Hematopoietic multipotent progenitor cell treated with erythropoietin and hydrocortisone succinate and interleukin-3 and kit ligand, for 6 days (in vitro differentiated cells): ENCODE results near the gene FAM167B.

ENCODE experiments used
- DNase-seq: peaks from one replicate; pipeline ENCODE4 v3.0.0-alpha.2; 2015

Gene FAM167B

GRCh38 chr1:32246888-32247273 lies at the start of gene FAM167B:
Gene FAM167B, plus strand, starts transcription at chr1:32247222. Its CDS starts 200 bp downstream, at chr1:32247422.
- DNase-seq: no peak

GRCh38 chr1:32197837-32198236 lies 49.2 kb upstream of the FAM167B start:
- DNase-seq: no peak

DNA sequence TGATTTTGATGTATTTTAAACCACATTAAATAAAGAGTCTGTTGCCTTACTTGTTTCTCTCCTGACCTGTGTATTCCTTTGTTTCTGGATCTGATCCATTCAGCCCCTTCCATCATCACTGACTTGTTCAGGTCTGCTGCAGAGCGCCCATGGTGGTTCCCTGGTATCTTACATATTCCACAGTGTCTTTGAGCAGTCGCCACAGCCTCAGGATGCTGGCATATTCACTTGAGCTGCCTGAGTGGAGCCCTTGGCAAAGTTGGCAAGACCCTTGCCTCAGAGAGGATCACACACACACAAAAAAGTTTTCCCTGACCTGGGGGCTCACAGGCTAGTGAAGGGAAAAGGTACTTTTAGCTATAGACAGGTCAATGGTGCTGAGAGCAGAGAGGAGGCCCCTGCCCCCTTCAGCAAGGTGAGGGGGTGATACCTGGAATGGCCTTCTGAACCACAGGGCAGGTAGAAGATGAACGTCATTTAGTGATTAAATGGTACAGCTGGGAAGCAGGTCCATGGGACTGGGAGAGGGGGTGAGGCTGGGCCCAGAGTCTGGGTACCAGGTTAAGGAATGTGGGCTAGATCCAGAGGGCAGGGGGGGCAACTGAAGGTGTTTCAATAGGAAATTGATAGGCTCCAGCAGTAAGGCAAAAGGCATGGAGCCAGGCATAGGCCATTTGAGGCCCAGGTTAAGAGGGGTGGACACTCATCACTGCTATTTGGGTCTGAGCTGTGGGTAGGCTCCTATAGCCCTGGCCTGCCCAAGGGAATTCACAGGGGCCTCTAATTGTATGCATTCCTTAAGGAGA lies 48.6 kb upstream of the FAM167B start:
- DNase-seq: no peak

GRCh38 chr1:32199043-32199716 lies 47.8 kb upstream of the FAM167B start:
- no peak for DNase-seq

GRCh38 chr1:32199717-32200072 lies 47.3 kb upstream of the FAM167B start:
- DNase-seq: no peak

DNA sequence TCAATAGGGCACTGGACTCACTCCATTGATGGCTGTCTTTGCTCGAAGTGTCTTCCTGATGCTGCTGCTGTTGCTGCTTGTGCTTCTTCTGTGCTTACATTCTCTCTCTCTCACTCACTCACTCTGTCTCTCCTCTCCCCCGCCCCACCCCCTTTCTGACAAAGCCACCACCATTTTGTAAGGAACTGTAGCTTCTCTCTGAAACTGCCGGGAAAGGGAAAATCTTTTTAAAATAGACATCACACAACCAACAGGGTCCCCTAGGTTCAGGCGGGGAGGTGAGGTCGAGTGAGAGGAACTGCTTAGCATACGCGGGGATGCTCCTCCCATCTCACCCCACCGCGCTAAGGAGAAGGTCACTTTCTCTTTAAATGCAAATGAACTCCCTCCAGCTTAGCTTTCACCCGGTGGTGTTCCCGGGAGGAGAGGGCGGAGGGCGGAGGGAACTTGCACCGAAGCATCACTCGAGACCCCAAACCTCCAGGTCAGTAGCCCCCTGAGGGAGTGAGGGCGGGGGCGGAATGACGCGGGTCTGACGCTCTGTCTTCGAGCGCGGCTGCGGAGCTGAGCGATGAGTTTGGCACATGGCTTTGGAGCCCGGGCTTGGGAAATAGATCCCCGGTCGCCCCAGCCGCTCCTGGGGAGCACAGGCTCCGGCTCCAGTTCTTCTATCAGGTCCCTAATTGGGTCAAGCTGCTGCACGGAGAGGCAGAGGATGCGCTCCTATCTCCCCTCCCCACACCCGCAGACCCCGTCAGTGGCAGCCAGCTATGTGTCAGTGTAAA lies 46.6 kb upstream of the FAM167B start, which contains the start of gene CCDC28B:
CCDC28B (plus strand) TSS at position 370 of the 785 bp plus-strand sequence. CDS start 1,341 bp downstream, outside the sequence.
- peak; percentile 67 for DNase-seq

DNA sequence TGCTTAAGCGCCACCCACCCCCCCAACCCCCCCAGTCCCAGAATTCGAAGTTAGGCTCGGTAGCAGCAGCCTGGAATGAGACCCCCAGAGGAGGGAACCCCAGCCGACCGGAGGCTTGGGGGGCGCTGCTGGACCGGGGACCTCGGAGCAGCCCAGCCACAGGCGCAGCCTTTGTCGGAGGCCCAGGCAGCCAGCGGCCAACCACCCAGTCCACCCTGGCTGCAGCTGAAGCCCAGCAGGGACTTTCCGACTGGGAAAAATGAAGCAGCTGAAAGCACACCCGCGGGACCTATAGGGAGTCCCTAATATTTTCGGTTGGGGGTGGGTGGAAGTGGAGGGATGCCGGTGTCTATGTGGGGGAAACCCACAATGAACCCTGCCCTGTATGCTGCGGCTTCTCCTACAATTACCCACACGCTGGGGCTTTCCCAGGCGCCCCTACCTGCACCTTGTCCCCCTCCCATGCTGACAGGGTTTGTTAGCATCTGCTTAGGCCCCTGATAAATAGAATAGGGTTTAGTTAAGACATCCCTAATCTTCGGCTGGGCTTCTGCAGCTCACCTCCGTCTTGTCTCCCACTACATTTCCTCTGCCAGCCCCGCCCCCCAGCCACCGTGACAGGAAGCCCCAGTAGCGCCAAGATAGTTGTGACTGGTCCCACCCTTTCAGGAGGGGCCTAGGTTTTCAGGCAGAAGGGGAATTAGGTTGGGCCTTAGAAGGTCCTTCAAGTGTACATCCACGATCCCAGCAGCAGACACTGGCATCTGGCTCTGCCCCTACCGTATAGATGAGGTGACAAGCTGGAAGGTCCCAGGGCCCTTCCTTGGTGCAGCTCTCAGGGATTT lies 45.8 kb upstream of the FAM167B start:
- peak; percentile 95 for DNase-seq

- no peak for DNase-seq
Measured at GRCh38 chr1:32204943-32205361, 42.1 kb upstream of the FAM167B start.

- peak; percentile 93 for DNase-seq
Measured at GRCh38 chr1:32205401-32206370, 41.3 kb upstream of the FAM167B start, which contains the start of gene IQCC. Gene IQCC, plus strand, starts transcription at chr1:32205671. Its CDS starts 11 bp downstream, at chr1:32205682.

DNA sequence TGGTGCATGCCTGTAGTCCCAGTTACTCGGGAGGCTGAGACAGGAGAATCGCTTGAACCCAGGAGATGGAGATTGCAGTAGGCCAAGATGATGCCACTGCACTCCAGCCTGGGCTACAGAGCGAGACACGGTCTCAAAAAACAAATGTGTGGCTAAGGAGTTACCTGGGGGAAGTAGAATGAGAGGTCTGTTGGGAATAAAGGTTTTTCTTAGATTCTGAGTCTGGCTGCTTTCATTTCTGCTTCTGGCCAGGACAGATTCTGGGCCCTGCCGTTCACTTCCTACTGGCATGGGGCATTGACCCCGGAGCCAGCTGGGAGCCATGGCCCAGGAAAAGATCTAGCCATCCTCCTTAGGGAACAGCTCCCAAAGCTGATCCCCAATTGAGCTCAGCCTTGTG lies 38.6 kb upstream of the FAM167B start:
- no peak for DNase-seq

DNA sequence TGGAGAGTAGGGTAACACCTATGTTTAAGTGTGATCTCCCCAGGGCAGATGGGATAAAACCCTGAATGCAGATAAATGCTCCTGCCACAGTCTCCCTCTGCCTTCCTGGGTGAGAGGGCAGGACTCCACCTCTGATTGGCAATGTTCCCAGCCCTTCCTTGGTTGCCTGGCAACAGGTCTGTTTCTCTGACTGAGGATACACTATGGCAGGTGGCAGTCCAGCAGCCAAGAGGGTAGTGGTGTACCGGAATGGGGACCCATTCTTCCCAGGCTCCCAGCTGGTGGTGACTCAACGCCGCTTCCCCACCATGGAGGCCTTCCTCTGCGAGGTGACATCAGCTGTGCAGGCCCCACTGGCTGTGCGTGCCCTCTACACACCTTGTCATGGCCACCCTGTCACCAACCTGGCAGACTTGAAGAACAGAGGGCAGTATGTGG lies 38.1 kb upstream of the FAM167B start, which contains the start of gene DCDC2B:
DCDC2B (plus strand) TSS at position 199 of the 438 bp plus-strand sequence; CDS start at position 204, 5 bp downstream.
- DNase-seq: peak; percentile 88

GRCh38 chr1:32215629-32216480 lies 31.2 kb upstream of the FAM167B start:
- DNase-seq: peak; percentile 85

- DNase-seq: no peak
Measured at GRCh38 chr1:32216566-32216965, 30.5 kb upstream of the FAM167B start.

- DNase-seq: no peak
Measured at GRCh38 chr1:32219022-32219421, 28.0 kb upstream of the FAM167B start.

DNA sequence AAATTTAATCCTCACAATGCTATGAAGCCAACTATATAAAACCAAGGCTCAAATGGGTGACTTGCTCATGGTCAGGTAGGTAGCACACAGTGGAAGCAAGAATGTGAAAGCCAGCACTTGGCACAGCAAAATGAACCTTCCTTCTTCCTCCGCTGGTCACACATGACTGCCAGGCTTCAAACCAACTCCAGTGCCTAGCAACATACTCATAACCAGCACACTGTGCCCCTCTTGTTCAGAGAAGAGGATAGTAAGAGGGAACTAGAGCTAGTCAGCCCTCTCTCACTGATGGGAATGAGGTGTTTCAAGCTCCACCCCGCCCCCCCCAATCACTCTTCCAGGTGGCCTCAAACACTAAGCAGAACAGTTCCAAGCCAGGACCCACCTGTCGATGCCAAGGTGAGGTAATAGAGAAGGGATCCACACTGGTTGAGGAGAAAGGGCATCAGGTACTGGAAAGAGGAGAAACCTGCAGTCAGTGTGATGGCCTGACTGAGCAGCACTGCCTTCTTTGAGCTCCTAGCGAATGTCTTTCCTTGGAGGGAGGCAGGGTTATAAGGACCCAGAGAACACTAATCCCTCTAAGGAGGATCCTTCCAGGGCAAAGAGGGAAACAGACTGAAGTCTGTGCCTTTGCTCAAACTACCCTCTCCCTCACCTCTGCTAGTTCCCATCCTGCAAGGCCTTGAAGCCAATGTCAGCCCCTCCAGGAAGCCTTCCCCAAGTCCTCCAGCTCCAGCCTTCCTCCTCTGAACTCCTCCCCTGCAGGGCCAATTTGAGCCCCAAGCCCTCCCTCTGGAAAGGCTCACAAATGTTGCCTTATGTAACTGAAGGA lies 26.1 kb upstream of the FAM167B start:
- DNase-seq: no peak

DNA sequence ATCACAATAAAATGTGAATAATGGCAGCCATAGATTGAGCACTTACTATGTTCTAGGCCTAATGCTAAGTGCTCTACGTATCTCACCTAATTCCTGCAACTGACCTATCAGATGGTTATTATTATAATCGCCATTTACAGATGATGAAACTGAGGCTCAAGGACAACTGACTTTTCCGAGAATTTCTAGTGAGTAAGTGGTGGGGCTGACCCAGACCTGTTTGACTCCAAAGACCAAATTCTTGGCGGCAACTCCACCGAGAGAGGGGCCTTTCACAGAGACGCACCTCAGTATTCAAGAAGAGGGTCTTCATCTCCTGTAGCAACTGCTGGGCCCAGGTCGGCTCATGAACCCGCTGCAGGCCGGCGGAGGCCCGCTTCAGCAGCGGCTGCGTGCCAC lies 25.4 kb upstream of the FAM167B start:
- no peak for DNase-seq

GRCh38 chr1:32221980-32222755 lies 24.9 kb upstream of the FAM167B start, which contains the start of the genes EIF3I and TMEM234:
Gene EIF3I, plus strand, starts transcription at chr1:32222407. Its CDS starts 35 bp downstream, at chr1:32222442.
Gene TMEM234, minus strand, starts transcription at chr1:32222353. Its CDS starts 31 bp downstream, at chr1:32222322.
- peak; percentile 97 for DNase-seq

DNA sequence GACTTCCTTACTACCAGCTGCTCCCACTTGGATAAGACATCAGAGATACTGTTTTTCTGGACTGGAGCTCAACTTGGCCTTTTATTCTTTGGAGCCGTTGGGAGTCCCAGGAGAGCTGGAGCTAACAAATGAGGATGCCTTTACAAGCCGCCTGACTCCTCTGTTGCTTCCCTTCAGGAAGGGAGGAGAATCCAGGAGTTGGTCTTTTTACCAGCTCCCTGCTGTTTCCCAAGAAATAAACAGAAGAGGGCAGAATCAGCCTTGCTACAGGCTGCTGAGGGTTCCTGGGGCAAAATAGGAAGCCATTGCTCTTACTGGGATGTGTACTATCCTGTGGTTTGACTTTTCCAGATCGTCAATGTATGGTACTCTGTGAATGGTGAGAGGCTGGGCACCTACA lies 23.3 kb upstream of the FAM167B start:
- no peak for DNase-seq
